Fibroblast of pulmonary artery (primary cell): ENCODE data around the gene NBEAL2.

Experiments used
- DNase-seq: peaks from one replicate; pipeline ENCODE4 v3.0.0-alpha.2; 2010; ENCODE audit warnings: low read depth
- H3K4me3 ChIP-seq: replicated peaks from 2 replicates; pipeline ENCODE4 v1.5.1; 2011; ENCODE audit warnings: low read depth, mild to moderate bottlenecking, control low read depth, low read length, moderate library complexity
- TF ChIP-seq, protein P1 (sequence below): IDR thresholded peaks from 2 replicates; pipeline ENCODE4 v1.5.1; 2011; ENCODE audit warnings: mild to moderate bottlenecking, control low read depth, low read length, inconsistent platforms; ENCODE audit errors: missing control alignments

Gene NBEAL2

DNA sequence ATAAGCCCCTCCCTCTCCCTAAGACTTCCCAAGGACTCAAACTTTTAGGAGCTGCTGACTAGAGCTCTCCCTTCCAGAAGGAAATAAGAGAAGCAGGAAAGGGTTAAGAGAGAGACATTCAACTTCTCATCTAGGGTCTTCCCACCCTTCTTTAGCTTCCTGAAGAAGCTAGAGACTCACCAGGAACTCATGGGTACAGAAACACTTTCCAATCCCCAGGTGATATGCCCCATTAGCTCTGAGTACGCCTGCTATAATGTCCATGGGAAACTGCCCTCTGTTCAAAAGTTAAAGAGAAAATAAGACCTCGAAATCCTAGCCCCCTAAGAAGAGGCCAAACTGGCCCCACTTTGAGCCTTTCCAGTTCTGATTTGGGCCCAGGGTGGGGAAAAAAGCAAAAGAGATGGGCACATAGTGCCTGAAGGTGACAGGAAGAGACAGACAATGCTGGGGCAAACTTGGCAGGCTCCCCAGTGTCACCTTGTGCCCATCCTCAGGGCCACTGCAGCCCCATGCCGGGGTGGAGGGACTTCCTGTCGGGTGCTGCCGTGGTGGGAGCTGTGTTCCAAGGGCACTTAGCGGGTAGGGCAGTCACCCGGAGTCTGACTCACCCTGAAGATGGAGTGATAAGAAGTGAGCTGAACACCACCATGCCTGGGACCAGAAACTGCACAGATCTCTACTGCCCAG lies 32.5 kb upstream of the NBEAL2 start:
- peak; percentile 34 for DNase-seq
- TF ChIP-seq, protein P1, sequence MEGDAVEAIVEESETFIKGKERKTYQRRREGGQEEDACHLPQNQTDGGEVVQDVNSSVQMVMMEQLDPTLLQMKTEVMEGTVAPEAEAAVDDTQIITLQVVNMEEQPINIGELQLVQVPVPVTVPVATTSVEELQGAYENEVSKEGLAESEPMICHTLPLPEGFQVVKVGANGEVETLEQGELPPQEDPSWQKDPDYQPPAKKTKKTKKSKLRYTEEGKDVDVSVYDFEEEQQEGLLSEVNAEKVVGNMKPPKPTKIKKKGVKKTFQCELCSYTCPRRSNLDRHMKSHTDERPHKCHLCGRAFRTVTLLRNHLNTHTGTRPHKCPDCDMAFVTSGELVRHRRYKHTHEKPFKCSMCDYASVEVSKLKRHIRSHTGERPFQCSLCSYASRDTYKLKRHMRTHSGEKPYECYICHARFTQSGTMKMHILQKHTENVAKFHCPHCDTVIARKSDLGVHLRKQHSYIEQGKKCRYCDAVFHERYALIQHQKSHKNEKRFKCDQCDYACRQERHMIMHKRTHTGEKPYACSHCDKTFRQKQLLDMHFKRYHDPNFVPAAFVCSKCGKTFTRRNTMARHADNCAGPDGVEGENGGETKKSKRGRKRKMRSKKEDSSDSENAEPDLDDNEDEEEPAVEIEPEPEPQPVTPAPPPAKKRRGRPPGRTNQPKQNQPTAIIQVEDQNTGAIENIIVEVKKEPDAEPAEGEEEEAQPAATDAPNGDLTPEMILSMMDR: no peak
- H3K4me3 ChIP-seq: no peak overlapping the region

DNA sequence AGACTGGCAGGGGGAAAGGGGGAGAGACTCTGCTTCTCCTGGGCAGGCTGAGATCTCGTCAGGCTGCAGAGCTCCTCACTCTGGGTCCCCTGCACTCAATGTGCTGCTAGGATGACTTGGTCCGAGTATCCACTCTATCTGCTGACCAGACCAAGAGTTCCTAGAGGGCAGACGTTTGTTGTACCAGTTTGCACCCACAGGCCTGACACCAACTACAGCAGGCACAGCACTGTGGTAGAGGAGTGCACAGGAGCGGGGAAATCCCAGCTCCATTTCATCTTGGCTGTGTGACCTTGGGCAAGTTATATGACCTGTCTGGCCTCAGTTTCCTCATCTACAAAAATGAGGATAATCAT lies 31.9 kb upstream of the NBEAL2 start:
- no peak overlapping the region for H3K4me3 ChIP-seq
- TF ChIP-seq, protein P1: no peak
- no peak for DNase-seq

DNA sequence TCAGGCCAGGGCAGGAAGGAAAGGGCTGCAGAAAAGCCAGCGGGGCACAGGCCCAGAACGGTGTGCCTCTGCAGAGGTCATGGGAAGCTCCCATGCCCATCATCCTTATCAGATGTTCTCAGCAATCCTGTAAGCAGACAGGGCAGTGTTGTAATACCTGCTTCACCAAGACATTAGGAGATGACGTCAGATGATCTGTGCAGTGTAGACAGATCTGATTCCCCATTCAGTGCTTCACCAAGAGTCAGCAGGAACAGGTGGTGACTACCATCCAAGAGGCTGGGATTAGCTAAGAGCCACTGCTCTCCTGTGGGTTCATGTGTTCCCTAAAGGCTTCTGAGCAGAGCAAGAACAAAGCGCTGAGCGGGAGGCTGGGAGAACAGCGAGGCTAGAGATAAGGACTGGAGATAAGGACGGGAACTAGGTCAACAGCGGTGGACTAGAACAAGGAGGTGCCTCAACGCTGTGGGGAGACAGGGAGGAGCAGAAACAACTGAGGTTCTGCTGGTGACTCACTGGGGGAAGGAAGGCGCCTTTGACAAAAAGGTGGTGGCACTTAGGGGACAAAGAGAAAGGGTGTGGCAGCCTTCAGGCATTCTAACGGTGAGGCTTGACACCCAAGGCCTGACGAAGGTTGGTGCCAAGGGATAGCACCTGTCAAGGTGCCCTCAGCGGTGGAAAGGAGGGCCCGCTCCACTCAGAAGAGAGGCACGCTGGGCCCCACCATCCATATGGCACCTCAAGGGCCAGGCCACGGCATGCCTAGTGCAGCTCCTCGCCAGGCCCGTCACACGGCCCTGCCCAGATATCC lies 31.3 kb upstream of the NBEAL2 start:
- peak; percentile 75 for DNase-seq
- H3K4me3 ChIP-seq: no peak overlapping the region
- TF ChIP-seq, protein P1: no peak

DNA sequence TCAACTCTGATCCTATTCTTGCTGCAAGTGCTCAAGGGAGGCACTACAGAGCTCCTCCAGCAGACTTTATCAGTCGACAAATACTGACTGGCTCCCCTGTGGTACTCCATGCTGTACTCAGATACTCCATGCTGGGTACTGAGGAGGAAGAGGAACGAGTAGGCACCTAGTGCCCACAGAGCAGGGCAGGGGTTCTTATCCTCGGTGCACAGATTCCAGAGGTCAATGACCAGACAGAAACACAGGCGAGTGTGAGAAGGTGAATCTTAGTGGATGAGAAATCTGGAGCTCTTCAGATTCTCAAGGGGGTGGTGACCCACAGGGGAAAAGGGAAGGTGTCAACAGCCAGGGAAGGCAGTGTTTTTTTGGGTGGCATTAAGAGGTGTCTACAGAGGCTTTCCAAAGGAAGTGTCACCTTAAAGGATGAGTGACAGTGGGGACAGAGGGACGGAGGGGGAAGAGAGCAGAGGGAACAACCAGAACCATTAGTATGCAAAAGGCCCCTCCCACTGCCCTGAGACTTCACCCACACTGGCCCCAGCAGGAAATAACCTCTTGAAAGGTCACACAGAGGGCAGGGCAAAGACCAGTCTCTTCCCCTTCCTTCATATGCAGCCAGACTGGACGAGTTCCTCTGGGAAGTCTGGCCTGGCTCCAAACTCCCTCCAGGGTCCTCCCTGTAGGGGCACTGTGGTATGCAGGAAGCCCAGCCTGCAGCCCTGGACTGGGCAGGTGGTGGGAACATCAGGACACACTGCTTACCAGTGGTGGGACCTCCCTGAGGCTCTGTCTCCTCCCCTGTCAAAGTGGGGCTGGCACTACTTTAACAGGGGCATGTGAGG lies 30.4 kb upstream of the NBEAL2 start:
- TF ChIP-seq, protein P1: no peak
- no peak for DNase-seq
- H3K4me3 ChIP-seq: no peak overlapping the region

DNA sequence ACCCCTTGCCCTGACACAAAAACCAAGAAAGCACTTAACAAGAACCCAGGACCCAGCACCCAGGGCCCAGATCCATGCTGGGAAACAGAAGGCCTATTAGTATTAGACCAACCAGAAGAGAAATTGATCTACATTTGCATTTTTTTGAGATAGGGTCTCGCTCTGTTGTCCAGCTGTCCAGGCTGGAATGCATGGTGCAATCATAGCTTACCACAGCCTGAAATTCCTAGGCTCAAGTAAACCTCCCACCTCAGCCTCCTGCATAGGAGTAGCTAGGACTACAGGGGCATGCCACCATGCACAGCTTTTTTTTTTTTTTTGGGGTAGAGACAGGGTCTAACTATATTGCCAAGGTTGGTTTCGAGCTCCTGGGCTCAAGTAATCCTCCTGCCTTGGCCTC lies 29.3 kb upstream of the NBEAL2 start:
- no peak overlapping the region for H3K4me3 ChIP-seq
- TF ChIP-seq, protein P1: no peak
- no peak for DNase-seq

DNA sequence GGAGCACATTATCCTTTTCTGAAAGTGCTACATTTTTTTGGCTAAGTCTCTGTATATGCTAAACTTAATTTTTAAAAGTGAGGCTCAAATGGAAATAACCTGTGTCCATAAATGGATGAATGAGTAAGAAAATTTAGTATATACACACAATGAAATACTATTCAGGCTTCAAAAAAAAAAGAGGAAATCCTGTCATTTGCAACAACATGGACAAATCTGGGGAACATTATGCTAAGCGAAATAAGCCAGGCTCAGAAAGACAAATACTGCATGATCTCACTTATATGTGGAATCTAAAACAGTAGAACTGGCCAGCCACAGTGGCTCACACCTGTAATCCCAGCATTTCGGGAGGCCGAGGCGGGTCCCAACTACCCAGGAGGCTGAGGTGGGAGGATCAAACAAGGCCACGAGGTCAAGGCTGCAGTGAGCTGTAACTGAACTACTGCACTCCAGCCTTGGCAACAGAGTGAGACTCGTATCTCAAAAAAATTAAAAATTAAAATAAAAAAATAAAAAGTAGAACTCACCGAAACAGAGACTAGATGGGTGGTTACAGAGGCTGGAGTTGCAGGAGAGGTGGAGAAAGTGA lies 28.7 kb upstream of the NBEAL2 start:
- H3K4me3 ChIP-seq: no peak overlapping the region
- DNase-seq: no peak
- TF ChIP-seq, protein P1: no peak
